ENCODE results near the gene NDUFC2.

DNA sequence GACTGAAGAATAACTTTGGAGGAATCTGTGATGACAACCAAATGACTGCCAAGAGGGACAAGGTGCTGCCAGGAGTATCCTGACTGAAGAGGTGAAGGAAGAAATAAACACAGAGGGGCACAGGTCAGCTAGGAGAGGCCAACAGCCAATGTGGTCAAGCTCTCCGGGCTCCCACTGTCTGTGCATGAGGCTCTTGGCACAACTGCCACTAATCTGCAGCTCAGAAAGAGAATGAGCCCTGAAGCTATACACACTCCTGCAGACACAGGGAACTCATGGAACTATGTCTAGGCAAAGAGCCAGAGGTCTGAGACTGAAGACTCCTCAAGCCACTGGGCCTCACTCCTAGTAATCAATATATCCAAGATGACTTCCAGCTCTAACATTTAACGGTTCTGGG is 9.0 kb downstream of the NDUFC2 start:
- TF ChIP-seq, protein P1, sequence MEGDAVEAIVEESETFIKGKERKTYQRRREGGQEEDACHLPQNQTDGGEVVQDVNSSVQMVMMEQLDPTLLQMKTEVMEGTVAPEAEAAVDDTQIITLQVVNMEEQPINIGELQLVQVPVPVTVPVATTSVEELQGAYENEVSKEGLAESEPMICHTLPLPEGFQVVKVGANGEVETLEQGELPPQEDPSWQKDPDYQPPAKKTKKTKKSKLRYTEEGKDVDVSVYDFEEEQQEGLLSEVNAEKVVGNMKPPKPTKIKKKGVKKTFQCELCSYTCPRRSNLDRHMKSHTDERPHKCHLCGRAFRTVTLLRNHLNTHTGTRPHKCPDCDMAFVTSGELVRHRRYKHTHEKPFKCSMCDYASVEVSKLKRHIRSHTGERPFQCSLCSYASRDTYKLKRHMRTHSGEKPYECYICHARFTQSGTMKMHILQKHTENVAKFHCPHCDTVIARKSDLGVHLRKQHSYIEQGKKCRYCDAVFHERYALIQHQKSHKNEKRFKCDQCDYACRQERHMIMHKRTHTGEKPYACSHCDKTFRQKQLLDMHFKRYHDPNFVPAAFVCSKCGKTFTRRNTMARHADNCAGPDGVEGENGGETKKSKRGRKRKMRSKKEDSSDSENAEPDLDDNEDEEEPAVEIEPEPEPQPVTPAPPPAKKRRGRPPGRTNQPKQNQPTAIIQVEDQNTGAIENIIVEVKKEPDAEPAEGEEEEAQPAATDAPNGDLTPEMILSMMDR (conservative IDR thresholded peaks at IDR 0.05): no peak
- TF ChIP-seq ZFX (IDR thresholded peaks at IDR 0.05): no peak
